Head of caudate nucleus (tissue), 42 donors: ENCODE results near the gene CAPN7.

Source experiments
- DNase-seq, 42 donors: peaks; one replicate each; pipeline versions ENCODE4 v3.0.0 to v3.0.0-alpha.2; 2020 to 2021; ENCODE audit warnings: mixed read lengths in 7 of 42
- intact Hi-C: fragments of 100-400 bp; cut with DNase I; formaldehyde crosslinking; loops from one replicate; pipeline ENCODE4 v1.15.0; 2022

Gene CAPN7

GRCh38 chr3:15223685-15224572 lies 17.9 kb downstream of the CAPN7 start:
- no peak for DNase-seq
- intact Hi-C loops: no loop called here

DNA sequence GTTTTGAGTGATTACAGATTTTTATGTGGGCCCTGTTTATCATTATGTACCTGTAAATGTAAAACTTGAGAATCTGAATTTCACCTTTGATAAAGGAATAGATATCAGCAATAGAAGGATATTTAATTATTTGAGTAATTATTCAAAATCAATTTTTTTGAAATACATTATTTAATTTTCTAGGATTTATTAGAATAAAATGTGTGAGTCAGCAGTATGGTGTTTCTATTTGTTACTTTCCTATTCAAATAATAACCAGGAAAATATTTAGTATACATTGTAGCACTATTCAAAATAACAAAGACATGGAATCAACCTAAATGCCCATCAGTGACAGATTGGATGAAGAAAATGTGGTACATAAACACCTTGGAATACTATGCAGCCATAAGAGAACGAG lies 22.1 kb downstream of the CAPN7 start:
- intact Hi-C loops: no loop called here
- no peak for DNase-seq

DNA sequence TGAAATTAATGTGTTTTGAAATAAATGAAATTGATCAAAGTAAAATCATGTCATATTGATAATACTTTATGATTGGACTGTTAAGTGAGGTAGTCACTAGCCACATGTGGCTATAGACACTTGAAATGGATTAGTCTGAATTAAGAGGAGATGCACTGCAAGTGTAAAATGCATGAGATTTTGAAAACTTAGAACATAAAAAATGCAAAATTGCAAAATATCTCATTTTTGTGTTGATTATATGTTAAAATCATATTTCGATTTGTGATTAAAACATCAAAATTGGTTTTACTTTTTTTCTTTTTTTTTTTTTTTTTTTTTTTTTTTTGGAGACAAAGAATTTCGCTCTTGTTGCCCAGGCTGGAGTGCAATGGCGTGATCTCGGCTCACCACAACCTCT lies 23.2 kb downstream of the CAPN7 start:
- no peak for DNase-seq
- intact Hi-C loops: no loop called here

GRCh38 chr3:15241341-15241740 lies 35.3 kb downstream of the CAPN7 start:
- intact Hi-C loops: no loop called here
- peak in 19 of 42 donors; percentile 26 to 67 (median 44) for DNase-seq

DNA sequence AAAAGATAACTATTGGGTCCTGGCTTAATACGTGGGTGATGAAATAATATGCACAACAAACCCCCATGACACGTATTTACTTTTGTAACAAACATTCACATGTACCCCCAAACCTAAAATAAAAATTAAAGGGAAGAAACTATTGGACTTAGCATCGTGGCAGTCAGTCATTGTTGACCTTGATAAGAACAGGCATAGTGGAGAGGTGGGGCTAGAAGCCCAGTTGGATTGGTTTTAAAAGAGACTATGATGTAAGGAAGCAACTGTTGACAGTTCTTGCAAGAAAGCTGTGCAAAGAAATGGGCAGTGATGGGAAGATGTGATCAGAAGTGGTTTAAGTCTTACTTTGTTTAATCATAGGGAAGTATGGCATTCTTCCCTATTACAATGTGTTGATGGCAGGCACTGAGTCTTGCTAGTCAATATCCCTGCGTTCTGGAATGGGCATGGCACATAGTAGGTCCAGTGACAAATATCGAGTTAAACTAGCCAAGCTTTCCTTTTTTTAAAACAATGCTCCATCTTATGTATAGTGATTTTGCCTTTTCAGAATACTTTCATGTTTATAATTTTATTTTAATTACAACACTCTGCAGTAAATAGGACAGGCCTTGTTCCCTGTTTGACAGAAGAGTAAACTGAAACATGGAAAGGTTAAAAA lies 37.9 kb downstream of the CAPN7 start:
- intact Hi-C loops: no loop called here
- DNase-seq: no peak

DNA sequence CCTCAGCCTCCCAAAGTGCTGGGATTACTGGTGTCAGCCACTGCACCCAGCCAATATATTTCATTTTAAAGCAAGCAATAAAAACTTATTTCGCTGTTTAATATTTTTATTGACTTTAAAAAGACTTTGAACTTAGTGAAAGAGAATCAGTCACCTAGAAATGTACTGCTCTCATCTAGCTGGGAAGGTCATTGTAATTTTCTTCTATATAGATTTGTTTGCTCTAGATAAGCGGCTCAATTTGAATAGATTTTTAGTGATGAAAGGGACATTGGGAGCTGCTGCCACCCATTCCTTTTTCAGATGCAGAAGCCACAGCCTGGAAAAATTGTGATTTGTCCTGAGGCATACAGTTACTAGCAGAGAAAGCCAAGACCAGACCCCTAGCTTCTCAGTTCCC lies 40.1 kb downstream of the CAPN7 start:
- intact Hi-C loops: no loop called here
- DNase-seq: no peak

DNA sequence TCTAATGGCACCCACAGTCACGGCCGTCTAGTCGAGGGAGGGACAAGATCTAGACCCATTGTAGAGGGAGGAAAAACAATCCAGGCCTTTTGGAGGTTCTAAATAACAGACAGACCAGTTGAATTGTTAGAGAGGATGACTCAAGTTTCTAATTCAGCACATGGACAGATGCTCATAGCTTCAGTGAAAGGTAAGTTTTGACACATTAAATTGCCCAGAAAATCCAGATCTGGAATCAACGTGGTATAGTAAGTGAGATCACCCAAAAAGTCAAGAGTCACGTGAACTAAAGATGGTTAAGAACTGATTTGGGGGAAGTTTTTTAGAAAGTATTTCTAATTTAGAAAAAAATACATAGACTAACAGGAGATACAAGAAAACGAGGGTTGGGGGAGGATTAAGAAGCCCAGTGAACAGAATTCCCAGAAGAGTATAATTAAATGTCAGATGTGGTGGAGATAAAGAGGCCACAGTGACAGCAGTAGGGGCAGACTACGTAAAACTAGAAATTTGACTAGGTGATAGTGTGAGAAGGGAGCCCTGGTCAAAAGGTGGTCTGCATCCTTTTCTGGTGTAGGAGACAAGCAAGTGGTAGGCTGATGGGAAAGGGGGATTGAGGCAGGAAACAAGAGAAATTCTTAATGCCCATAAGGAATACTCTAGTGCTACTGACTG lies 47.1 kb downstream of the CAPN7 start:
- intact Hi-C loops: no loop called here
- no peak for DNase-seq

- intact Hi-C loops: loop anchor here (5.0 kb wide), 1 partner anchor 48 kb away; the partner anchor contains the start of gene CAPN7
- DNase-seq: no peak
These were observed 49.2 kb downstream of the CAPN7 start for GRCh38 chr3:15255215-15255614.

GRCh38 chr3:15256861-15257341 lies 50.9 kb downstream of the CAPN7 start:
- intact Hi-C loops: loop anchor here (5.0 kb wide), 1 partner anchor 50 kb away; the partner anchor contains the start of gene CAPN7
- no peak for DNase-seq

GRCh38 chr3:15258720-15259119 lies 52.7 kb downstream of the CAPN7 start:
- DNase-seq: no peak
- intact Hi-C loops: loop anchor here (5.0 kb wide), 1 partner anchor 51 kb away; the partner anchor contains the start of gene CAPN7

DNA sequence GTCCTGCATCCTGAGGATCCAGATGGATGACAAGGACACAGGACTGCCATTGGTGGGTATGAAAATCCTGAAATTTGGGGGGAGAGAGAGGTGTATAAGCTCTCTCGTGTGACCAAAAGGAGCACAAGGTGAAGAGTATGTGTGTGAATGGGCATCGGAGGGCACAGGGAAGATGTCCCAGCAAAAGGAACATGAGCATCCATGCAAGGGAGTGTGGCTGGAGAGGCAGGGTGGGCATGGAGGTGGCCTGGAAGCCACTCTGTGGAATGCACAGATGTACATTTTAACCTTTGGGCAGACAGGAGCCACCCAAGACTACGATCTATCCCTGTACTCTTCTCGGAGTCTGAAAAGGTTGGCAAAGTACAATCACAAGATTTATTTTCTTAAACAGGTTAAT lies 54.5 kb downstream of the CAPN7 start:
- intact Hi-C loops: no loop called here
- DNase-seq: no peak

GRCh38 chr3:15261274-15261673 lies 55.2 kb downstream of the CAPN7 start:
- DNase-seq: no peak
- intact Hi-C loops: no loop called here

DNA sequence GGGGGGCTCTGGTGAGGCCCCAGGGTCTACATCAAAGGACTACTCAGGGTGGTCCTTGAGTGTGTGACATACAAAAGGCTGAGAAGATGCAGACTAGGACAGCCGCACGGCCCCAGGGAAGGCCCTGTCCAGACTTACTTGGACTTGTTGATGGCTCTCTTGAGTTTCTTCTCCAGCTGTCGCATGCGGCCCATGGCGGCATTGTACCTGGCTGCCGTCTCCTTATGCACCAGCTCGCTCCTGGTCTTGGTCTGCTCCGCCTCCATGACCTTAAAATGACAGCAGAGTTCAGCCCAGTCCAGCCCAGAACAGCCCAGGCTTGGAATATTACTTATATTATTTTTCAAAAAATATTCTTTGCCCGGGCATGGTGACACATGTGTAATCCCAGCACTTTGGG lies 56.0 kb downstream of the CAPN7 start:
- intact Hi-C loops: no loop called here
- no peak for DNase-seq

DNA sequence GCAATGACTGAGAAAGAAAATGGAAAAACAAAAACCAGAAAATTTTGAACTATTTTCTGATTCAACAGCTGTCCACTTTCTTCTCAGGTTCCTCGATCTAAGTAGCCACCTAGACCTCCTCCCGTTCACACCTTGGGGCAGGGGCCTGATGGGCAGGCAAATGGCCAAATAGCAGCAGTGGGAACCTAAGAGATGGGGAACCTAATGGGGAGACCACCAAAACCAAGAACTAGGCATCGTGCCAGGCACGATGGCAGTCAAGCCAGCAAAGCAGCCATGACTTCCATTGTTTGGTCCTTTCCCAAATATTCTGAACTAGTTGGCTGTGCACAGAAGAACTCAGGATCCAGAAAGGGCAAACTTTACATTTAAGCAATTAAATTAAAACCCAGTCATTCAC lies 57.1 kb downstream of the CAPN7 start:
- intact Hi-C loops: no loop called here
- DNase-seq: no peak

GRCh38 chr3:15263926-15264325 lies 57.9 kb downstream of the CAPN7 start:
- no peak for DNase-seq
- intact Hi-C loops: no loop called here

DNA sequence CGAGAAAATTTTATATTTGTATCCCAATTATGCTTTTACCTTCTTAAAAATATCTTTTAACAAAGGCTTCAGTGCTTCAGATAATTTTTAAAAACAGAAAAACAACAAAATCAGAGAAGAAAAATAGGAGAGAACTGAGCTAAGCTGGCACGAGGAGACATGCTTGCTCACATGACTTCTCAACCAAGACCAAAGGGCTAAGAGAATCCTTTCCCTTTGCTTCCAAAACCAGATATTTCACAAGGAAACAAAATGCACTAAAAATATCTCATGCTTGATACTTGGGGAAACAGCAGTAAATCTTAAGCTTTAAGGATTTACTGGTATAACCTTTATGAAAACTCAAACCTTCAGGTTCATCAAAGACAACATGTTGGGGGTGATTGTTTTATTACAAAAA lies 58.4 kb downstream of the CAPN7 start:
- intact Hi-C loops: no loop called here
- no peak for DNase-seq

GRCh38 chr3:15265655-15266509 lies 59.8 kb downstream of the CAPN7 start:
- peak in 11 of 42 donors; percentile 26 to 76 (median 55) for DNase-seq

DNA sequence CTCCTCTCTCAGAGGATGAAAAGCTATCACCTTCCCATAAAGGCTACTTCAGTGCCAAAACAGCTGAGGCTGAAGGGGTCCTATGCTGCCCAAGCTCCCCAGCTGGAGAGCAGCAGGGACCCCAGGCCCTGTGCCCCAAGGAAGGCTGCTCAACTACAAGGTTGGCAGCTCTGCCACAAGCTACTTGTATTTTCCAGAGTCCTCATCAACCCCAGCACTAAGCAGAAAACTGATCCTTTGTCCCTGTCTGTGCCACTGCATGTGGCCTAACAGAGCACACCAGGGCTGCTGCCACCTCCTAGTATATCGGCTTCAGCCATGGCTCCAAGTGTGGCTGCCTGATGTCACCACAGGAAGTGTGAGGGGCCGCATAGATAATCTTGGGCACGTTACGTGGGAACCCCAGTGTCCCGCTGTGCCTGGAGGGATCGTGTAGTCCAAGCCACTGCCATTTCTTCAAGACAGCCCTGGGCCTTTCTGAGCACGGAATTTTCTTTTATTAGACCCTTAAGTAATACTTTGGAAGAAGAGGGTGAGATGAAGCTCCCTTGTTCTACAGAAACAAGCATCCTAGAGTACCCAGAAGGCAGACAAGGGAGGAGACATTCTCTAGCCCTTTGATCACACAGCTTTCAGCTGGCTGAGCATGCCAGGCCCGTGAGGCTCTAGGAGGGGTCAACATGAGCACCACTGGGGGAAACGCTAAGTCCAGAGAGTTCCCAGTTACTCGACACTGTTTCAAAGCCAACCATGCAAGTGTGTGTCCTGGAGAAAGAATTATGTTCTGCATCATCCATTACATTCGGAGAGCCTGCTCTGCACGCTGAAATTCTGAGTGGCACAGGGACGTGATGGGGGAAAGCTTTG lies 60.7 kb downstream of the CAPN7 start:
- DNase-seq: peak in 3 of 42 donors; percentile 1 to 38 (median 29)
- intact Hi-C loops: no loop called here

More at GRCh38 chr3:15265655-15266509, 59.8 kb downstream of the CAPN7 start:
- intact Hi-C loops: no loop called here
